ENCODE results near the gene PCMTD2. TPM values are rescaled to one million over a fixed set of nuclear protein-coding genes. Genes with fewer than 3 reads are reported as not detected.
A peak's percentile ranks its signal among the peaks of the same experiment; 100 is the strongest.

Gene PCMTD2
- total and polyA plus RNA-seq, 2 of the 13 experiments (the other 11 are each of a cell fraction or from before 2014, with no cell fraction given): 47.0 to 76.9 TPM

DNA sequence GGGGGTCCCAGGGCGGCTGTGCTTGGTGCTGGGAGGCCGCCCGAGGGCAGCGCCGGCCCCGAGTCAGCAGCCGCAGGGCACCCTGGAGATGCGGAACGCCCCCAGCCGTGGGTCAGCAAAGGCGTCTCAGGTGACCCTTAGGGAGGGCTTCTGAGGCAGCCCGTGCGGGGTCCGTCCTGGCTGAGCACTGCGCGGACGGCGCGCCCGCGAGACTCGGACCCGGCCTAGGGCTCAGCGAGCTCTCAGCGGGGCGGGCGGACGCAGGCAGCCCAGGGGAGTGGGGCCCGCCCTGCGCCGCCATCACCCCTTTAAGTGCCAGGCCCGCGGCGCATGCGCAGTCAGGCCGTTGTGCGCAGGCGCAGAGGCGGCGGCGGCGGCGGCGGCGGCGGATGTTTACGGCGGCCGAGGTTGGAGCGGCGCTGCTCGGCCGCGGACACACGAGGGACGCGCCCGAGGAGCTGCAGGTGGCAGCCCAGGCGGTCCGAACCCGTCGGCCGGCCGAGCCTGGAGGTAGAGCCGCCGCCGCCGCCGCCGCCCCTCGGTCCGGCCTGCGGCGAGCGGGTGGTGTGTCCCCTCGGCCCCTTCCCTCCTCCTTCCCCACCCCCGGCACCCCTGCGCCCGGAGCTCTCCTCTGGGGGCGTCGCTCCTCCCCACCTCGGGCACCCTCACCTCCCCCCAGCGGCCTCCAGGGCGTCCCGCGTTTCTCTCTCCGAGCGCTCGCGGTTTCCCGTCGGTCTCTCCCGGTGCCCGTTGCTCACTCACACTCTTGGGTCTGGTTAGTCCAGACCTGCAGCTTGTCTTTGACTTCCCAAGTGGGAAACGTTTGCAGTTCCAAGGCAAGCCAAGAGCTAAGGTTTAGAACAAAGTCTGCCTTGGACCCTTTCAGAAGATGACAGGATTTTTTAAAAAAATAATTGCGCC lies at the start of gene PCMTD2 (continued):
- TF ChIP-seq MTERF4 (CRISPR knock-in tag; IDR thresholded peaks at IDR 0.05): peak; percentile 98
- no peak for TF ChIP-seq GTF2F1 (IDR thresholded peaks at IDR 0.05; ENCODE audit: low read length)
- TF ChIP-seq ZSCAN21 (CRISPR knock-in tag; IDR thresholded peaks at IDR 0.05; ENCODE audit: borderline replicate concordance): peak; percentile 85; the same call in 1 of the 2 replicates
- peak; percentile 92 for TF ChIP-seq ZGPAT (CRISPR knock-in tag; IDR thresholded peaks at IDR 0.05)
- peak; percentile 74; the same call in 1 of the 2 replicates for TF ChIP-seq ZNF160 (CRISPR knock-in tag; IDR thresholded peaks at IDR 0.05)
- TF ChIP-seq AFF4 (CRISPR knock-in tag; IDR thresholded peaks at IDR 0.05): no peak
- no peak for TF ChIP-seq CREB3 (CRISPR knock-in tag; IDR thresholded peaks at IDR 0.05)
- TF ChIP-seq FOXA3 (CRISPR knock-in tag; IDR thresholded peaks at IDR 0.05): peak; percentile 64
- TF ChIP-seq, protein P1, sequence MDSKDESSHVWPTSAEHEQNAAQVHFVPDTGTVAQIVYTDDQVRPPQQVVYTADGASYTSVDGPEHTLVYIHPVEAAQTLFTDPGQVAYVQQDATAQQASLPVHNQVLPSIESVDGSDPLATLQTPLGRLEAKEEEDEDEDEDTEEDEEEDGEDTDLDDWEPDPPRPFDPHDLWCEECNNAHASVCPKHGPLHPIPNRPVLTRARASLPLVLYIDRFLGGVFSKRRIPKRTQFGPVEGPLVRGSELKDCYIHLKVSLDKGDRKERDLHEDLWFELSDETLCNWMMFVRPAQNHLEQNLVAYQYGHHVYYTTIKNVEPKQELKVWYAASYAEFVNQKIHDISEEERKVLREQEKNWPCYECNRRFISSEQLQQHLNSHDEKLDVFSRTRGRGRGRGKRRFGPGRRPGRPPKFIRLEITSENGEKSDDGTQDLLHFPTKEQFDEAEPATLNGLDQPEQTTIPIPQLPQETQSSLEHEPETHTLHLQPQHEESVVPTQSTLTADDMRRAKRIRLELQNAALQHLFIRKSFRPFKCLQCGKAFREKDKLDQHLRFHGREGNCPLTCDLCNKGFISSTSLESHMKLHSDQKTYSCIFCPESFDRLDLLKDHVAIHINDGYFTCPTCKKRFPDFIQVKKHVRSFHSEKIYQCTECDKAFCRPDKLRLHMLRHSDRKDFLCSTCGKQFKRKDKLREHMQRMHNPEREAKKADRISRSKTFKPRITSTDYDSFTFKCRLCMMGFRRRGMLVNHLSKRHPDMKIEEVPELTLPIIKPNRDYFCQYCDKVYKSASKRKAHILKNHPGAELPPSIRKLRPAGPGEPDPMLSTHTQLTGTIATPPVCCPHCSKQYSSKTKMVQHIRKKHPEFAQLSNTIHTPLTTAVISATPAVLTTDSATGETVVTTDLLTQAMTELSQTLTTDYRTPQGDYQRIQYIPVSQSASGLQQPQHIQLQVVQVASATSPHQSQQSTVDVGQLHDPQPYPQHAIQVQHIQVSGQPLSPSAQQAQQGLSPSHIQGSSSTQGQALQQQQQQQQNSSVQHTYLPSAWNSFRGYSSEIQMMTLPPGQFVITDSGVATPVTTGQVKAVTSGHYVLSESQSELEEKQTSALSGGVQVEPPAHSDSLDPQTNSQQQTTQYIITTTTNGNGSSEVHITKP (CRISPR knock-in tag; IDR thresholded peaks at IDR 0.05; ENCODE audit: low read depth): peak; percentile 15; the same call in 1 of the 2 replicates
- TF ChIP-seq, protein P2, sequence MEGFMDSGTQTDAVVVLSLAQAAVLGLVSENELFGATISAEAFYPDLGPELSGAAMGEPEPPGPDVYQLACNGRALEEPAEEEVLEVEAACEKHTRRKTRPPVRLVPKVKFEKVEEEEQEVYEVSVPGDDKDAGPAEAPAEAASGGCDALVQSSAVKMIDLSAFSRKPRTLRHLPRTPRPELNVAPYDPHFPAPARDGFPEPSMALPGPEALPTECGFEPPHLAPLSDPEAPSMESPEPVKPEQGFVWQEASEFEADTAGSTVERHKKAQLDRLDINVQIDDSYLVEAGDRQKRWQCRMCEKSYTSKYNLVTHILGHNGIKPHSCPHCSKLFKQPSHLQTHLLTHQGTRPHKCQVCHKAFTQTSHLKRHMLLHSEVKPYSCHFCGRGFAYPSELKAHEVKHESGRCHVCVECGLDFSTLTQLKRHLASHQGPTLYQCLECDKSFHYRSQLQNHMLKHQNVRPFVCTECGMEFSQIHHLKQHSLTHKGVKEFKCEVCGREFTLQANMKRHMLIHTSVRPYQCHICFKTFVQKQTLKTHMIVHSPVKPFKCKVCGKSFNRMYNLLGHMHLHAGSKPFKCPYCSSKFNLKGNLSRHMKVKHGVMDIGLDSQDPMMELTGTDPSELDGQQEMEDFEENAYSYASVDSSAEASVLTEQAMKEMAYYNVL (CRISPR knock-in tag; IDR thresholded peaks at IDR 0.05; ENCODE audit: borderline replicate concordance): 0 out of 2 replicates have a peak, but pooled peaks have one; percentile 92
- TF ChIP-seq, protein P3, sequence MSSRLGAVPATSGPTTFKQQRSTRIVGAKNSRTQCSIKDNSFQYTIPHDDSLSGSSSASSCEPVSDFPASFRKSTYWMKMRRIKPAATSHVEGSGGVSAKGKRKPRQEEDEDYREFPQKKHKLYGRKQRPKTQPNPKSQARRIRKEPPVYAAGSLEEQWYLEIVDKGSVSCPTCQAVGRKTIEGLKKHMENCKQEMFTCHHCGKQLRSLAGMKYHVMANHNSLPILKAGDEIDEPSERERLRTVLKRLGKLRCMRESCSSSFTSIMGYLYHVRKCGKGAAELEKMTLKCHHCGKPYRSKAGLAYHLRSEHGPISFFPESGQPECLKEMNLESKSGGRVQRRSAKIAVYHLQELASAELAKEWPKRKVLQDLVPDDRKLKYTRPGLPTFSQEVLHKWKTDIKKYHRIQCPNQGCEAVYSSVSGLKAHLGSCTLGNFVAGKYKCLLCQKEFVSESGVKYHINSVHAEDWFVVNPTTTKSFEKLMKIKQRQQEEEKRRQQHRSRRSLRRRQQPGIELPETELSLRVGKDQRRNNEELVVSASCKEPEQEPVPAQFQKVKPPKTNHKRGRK (CRISPR knock-in tag; IDR thresholded peaks at IDR 0.05): no peak; the same call in 1 of the 2 replicates
